Left ventricle myocardium inferior (tissue), 1 donor: Measurements from ENCODE around the gene TCERG1L. TPM values are rescaled to one million over a fixed set of nuclear protein-coding genes. Genes with fewer than 3 reads are reported as not detected.

Source experiments
- DNase-seq: peaks from one replicate; pipeline ENCODE4 v3.0.0-alpha.2; 2020
- H3K27ac ChIP-seq: fragments of 200-600 bp; replicated peaks from 2 replicates; pipeline ENCODE4 v1.8.0; 2021
- H3K27me3 ChIP-seq: fragments of 200-600 bp; 2 replicates; pipeline ENCODE4 v1.8.0; 2021; ENCODE audit warnings: low read depth
- H3K36me3 ChIP-seq: fragments of 200-600 bp; 2 replicates; pipeline ENCODE4 v1.8.0; 2021
- H3K4me1 ChIP-seq: fragments of 200-600 bp; 2 replicates; pipeline ENCODE4 v1.8.0; 2021
- H3K4me3 ChIP-seq: fragments of 200-600 bp; 2 replicates; pipeline ENCODE4 v1.8.0; 2021; ENCODE audit warnings: mild to moderate bottlenecking, moderate library complexity
- H3K9me3 ChIP-seq: fragments of 200-600 bp; replicated peaks from 2 replicates; pipeline ENCODE4 v1.8.0; 2021
- intact Hi-C: fragments of 100-400 bp; cut with micrococcal nuclease; formaldehyde crosslinking; loops from one replicate; pipeline ENCODE4 v1.11.0; 2022
- total RNA-seq: library from RNA; stranded (reverse); fragmentation: NEBNext Ultra II Directional; extraction: Animal tissue kit (Norgen Biotek cat#: 25700); gene quantifications from one replicate; pipeline ENCODE4 v1.2.1, GENCODE V29; 2021
- TF ChIP-seq, protein P1 (sequence below): fragments of 200-600 bp; IDR thresholded peaks from 2 replicates; pipeline ENCODE4 v1.8.0; 2021; ENCODE audit warnings: antibody characterized with exemption, mild to moderate bottlenecking, borderline replicate concordance
- donor health status: DM: no; HTN: yes; CAD: no; lungs with severe emphysema.

TCERG1L gene
- total RNA-seq, 1 donor from 2014 or later = not detected

DNA sequence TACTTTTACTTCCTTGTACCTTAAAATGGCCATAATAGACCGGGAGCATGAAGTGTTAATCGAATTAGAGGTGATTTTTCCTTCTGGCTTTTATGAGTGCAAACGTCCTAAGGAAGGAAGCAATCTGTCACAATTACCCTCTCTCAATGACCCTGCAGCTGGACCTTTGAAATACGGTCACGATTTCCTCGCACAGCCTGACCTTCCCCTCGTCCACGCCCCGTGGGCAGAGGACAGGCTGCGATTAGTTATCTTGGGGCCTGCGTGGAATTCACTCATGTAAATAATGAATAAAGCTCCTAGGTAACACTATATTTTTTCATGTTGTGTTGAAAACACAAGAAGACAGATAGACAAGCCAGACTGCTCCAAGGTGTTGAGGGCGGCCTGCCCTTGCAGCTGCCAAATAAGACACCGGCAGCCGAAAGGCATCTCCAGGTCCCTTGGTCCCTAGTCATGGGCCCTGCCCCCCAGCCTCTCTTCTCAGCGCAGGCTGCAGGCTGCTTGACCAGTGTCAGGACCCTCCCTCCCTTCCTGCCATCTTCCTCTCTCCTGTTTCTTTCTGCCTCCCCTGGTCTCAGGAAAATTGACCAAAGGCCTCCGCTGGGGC lies 199.9 kb downstream of the TCERG1L start:
- Histone ChIP-seq H3K27ac (no peak overlapping the region), H3K36me3 (no peaks in the 10 kb centered on the region), H3K9me3 (peaks cover 10% of the 10 kb centered on the region), H3K4me1 (no peaks in the 10 kb centered on the region), H3K27me3 (peaks cover 66% of the 10 kb centered on the region), H3K4me3 (no peak overlapping the region)
- TF ChIP-seq, protein P1, sequence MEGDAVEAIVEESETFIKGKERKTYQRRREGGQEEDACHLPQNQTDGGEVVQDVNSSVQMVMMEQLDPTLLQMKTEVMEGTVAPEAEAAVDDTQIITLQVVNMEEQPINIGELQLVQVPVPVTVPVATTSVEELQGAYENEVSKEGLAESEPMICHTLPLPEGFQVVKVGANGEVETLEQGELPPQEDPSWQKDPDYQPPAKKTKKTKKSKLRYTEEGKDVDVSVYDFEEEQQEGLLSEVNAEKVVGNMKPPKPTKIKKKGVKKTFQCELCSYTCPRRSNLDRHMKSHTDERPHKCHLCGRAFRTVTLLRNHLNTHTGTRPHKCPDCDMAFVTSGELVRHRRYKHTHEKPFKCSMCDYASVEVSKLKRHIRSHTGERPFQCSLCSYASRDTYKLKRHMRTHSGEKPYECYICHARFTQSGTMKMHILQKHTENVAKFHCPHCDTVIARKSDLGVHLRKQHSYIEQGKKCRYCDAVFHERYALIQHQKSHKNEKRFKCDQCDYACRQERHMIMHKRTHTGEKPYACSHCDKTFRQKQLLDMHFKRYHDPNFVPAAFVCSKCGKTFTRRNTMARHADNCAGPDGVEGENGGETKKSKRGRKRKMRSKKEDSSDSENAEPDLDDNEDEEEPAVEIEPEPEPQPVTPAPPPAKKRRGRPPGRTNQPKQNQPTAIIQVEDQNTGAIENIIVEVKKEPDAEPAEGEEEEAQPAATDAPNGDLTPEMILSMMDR = no peak
- intact Hi-C loops = no loop called here
- DNase-seq = no peak

DNA sequence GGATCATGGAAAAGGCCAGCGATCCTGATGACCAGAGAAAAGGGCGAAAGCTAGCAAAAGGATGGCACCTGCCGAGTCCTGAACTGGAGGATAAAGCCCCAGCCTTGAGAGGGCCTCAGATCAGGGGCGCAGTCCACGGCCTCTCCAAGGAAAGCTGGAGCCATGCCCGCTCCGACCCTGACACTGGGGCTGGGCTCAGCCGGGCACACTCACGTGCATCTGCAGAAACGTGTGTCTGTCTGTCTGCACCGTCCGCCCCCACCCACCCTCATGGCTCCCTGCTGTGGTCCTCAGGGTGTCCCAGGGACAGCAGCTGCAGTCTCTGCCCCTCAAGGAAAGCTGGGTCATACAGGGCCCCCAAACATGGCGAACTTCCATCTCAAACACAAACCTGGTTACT lies 200.5 kb downstream of the TCERG1L start:
- no peak overlapping the region for H3K27ac ChIP-seq
- TF ChIP-seq, protein P1 = no peak
- intact Hi-C loops = no loop called here
- peaks cover 72% of the 10 kb centered on the region for H3K27me3 ChIP-seq
- DNase-seq = no peak
- H3K9me3 ChIP-seq = peaks cover 15% of the 10 kb centered on the region
- H3K36me3 ChIP-seq = no peaks in the 10 kb centered on the region
- H3K4me3 ChIP-seq = no peak overlapping the region
- no peaks in the 10 kb centered on the region for H3K4me1 ChIP-seq

DNA sequence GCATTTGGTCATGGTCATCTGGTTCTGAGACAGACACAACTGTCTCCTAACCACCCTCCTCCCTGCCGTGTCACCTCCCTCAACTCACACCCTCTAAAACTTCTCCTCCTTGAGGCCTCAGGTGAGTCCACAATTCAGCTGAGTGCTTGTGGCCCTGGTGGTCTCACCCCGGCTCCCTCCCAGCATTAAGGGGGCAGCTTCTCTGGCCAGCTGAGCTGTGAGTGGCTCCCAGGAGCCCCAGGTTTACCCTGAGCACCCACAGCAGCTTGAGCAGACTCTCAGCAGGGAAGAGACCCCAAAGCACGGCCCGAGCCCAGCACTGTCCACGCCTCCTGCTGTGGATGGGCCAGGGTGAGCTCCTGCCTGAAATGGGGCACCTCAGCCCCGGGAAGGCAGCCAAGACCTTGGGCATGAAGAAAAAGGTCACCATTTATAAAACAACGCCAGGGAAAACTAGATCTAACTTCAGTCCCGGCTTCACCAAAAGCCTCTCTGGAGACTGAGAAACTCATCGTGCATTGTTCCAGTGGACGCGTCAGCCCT lies 201.2 kb downstream of the TCERG1L start:
- intact Hi-C loops = no loop called here
- peaks cover 20% of the 10 kb centered on the region for H3K9me3 ChIP-seq
- no peak for DNase-seq
- H3K36me3 ChIP-seq = no peaks in the 10 kb centered on the region
- no peak overlapping the region for H3K4me3 ChIP-seq
- H3K4me1 ChIP-seq = no peaks in the 10 kb centered on the region
- H3K27ac ChIP-seq = no peak overlapping the region
- peaks cover 72% of the 10 kb centered on the region for H3K27me3 ChIP-seq
- TF ChIP-seq, protein P1 = no peak

DNA sequence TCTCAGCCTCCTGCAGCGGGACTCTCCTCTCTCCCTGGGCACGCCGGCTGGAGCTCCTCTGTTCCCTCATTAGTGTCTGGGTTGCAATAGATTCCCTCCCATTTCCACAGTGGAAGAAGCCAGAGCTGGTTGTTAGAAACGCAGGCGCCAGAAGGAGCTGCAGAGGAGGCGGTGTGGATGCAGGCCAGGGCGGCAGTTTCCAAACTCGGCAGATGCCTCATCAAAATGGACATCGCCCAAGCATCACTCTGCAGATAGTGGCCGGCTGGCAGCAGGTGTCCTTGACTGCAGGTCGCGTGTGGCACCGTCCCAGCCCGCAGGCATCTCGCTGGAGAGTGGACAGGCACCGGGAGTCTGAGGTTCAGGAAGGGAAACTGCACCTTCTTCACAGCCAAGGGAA lies 201.8 kb downstream of the TCERG1L start:
- Histone ChIP-seq H3K4me1 (no peaks in the 10 kb centered on the region), H3K4me3 (no peak overlapping the region), H3K27me3 (peaks cover 72% of the 10 kb centered on the region), H3K27ac (no peak overlapping the region), H3K9me3 (peaks cover 20% of the 10 kb centered on the region), H3K36me3 (no peaks in the 10 kb centered on the region)
- intact Hi-C loops = no loop called here
- TF ChIP-seq, protein P1 = no peak
- DNase-seq = no peak

DNA sequence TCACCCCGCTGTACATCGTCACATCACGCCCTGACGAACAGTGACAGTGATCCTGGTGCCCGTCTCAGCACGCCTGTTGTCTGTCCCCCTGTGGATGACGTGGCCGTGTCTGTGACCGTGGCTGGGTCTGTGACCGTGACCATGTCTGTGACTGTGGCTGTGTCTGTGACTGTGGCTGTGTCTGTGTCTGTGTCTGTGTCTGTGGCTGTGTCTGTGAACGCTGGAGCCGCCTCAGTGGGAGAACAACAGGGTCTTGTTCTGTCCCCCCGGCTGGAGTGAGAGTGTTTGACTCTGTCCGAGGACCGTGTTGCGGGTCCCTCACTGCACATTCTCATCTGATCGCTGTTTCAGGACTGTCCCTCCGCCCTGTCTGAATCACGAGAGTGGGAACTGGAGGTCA lies 202.2 kb downstream of the TCERG1L start:
- Histone ChIP-seq H3K36me3 (no peaks in the 10 kb centered on the region), H3K9me3 (peaks cover 20% of the 10 kb centered on the region), H3K4me1 (no peaks in the 10 kb centered on the region), H3K27ac (no peak overlapping the region), H3K27me3 (peaks cover 72% of the 10 kb centered on the region), H3K4me3 (no peak overlapping the region)
- TF ChIP-seq, protein P1 = no peak
- intact Hi-C loops = no loop called here
- DNase-seq = no peak
